Stimulated activated naive CD8-positive, alpha-beta T cell treated with anti-CD3 and anti-CD28 coated beads, Interleukin-15, Interleukin-2, amounts not matched to agents 100 U/mL and 50 U/mL, for 24 hours (primary cell): ENCODE measurements around the gene DUSP1.

Experiments used
- ATAC-seq: fragments of 150-1000 bp; cut with Tn5 transposase; one replicate; pipeline ENCODE4 v1.10.0; 2021
- DNase-seq: peaks from one replicate; pipeline ENCODE4 v3.0.0; 2021

Gene DUSP1

GRCh38 chr5:172762214-172763119 lies 8.5 kb downstream of the DUSP1 start:
- DNase-seq (no peak), ATAC-seq (no peak)

- no peak for DNase-seq
- ATAC-seq: no peak
Measured at GRCh38 chr5:172760959-172761358, 10.0 kb downstream of the DUSP1 start.

- no peak for ATAC-seq
- no peak for DNase-seq
Measured at GRCh38 chr5:172760136-172760535, 10.9 kb downstream of the DUSP1 start.

- no peak for DNase-seq
Measured at GRCh38 chr5:172758834-172759149, 12.2 kb downstream of the DUSP1 start.

GRCh38 chr5:172758077-172758833 lies 12.7 kb downstream of the DUSP1 start:
- no peak for DNase-seq
- ATAC-seq: no peak

More at GRCh38 chr5:172758834-172759149, 12.2 kb downstream of the DUSP1 start:
- no peak for ATAC-seq

- DNase-seq (no peak), ATAC-seq (no peak)
Measured at GRCh38 chr5:172757394-172758010, 13.5 kb downstream of the DUSP1 start.

- no peak for DNase-seq
- ATAC-seq: no peak
Measured at GRCh38 chr5:172756764-172757393, 14.1 kb downstream of the DUSP1 start.

GRCh38 chr5:172754596-172755356 lies 16.2 kb downstream of the DUSP1 start:
- DNase-seq: no peak
- ATAC-seq: no peak

- DNase-seq (no peak), ATAC-seq (no peak)
Measured at GRCh38 chr5:172753101-172753500, 17.9 kb downstream of the DUSP1 start.

GRCh38 chr5:172751761-172752510 lies 19.1 kb downstream of the DUSP1 start:
- DNase-seq (no peak), ATAC-seq (no peak)

GRCh38 chr5:172749881-172750633 lies 20.9 kb downstream of the DUSP1 start:
- DNase-seq: no peak
- ATAC-seq: no peak

- ATAC-seq (no peak), DNase-seq (no peak)
Measured at GRCh38 chr5:172749076-172749475, 21.9 kb downstream of the DUSP1 start.

GRCh38 chr5:172748341-172748843 lies 22.6 kb downstream of the DUSP1 start:
- ATAC-seq: no peak

GRCh38 chr5:172747471-172747870 lies 23.5 kb downstream of the DUSP1 start:
- ATAC-seq: no peak
- DNase-seq: no peak

More at GRCh38 chr5:172748341-172748843, 22.6 kb downstream of the DUSP1 start:
- no peak for DNase-seq

GRCh38 chr5:172746725-172747124 lies 24.3 kb downstream of the DUSP1 start:
- ATAC-seq (no peak), DNase-seq (no peak)

GRCh38 chr5:172745838-172746237 lies 25.2 kb downstream of the DUSP1 start:
- no peak for ATAC-seq
- DNase-seq: no peak

- DNase-seq (no peak), ATAC-seq (no peak)
Measured at GRCh38 chr5:172745406-172745805, 25.6 kb downstream of the DUSP1 start.

GRCh38 chr5:172744123-172745104 lies 26.6 kb downstream of the DUSP1 start:
- no peak for ATAC-seq
- DNase-seq: no peak
